Natural killer cell (primary cell): ENCODE results near the gene CCDC88A. TPM values are rescaled to one million over a fixed set of nuclear protein-coding genes. Genes with fewer than 3 reads are reported as not detected.
A peak's percentile ranks its signal among the peaks of the same experiment; 100 is the strongest.

ENCODE experiments used
- ATAC-seq, 3 donors: fragments of 150-1000 bp in 2 of 3; fragments of 200-7000 bp in 1 of 3; cut with Tn5 transposase; 1 replicate in 1 of 3; 2 replicates in 2 of 3; pipeline ENCODE4 v1.10.0; 2021; ENCODE audit warnings: mild to moderate bottlenecking in 2 of 3, moderate library complexity in 2 of 3
- DNase-seq, 2 donors: peaks; one replicate each; pipeline versions ENCODE4 v3.0.0 to v3.0.0-alpha.2; 2013 to 2021; ENCODE audit warnings: mixed read lengths in 1 of 2
- H3K27ac ChIP-seq: one replicate; pipeline ENCODE4 v1.5.1; 2013; ENCODE audit warnings: mild to moderate bottlenecking, low read length
- H3K27me3 ChIP-seq: one replicate; pipeline ENCODE4 v1.6.1; 2013; ENCODE audit warnings: low read length; ENCODE audit not compliant: control insufficient read depth, insufficient read depth
- H3K36me3 ChIP-seq: one replicate; pipeline ENCODE4 v1.6.1; 2013; ENCODE audit warnings: low read length; ENCODE audit not compliant: control insufficient read depth, insufficient read depth
- H3K4me1 ChIP-seq: one replicate; pipeline ENCODE4 v1.6.1; 2013; ENCODE audit warnings: low read length; ENCODE audit not compliant: control insufficient read depth, insufficient read depth
- H3K4me3 ChIP-seq: one replicate; pipeline ENCODE4 v1.5.1; 2013; ENCODE audit warnings: low read length
- H3K9me3 ChIP-seq: one replicate; pipeline ENCODE4 v1.6.1; 2013; ENCODE audit warnings: low read length; ENCODE audit not compliant: control insufficient read depth, insufficient read depth
- H3K27ac Mint-ChIP-seq, 2 donors: one replicate each; pipeline ENCODE4 v1.8.0; 2022; ENCODE audit warnings: mild to moderate bottlenecking in 2 of 2, mixed read lengths in 2 of 2, moderate library complexity in 1 of 2
- H3K27me3 Mint-ChIP-seq, 2 donors: one replicate each; pipeline ENCODE4 v1.8.0; 2022; ENCODE audit warnings: low read depth in 2 of 2, mixed read lengths in 2 of 2
- H3K36me3 Mint-ChIP-seq: one replicate; pipeline ENCODE4 v1.8.0; 2022; ENCODE audit warnings: mixed read lengths
- H3K4me1 Mint-ChIP-seq, 2 donors: one replicate each; pipeline ENCODE4 v1.8.0; 2022; ENCODE audit warnings: mixed read lengths in 2 of 2
- H3K4me3 Mint-ChIP-seq: one replicate; pipeline ENCODE4 v1.8.0; 2022; ENCODE audit warnings: mild to moderate bottlenecking, moderate library complexity, mixed read lengths
- H3K9me3 Mint-ChIP-seq, 2 donors: one replicate each; pipeline ENCODE4 v1.8.0; 2022; ENCODE audit warnings: mixed read lengths in 2 of 2
- WGBS: methylation state at CpG from one replicate; pipeline ENCODE4 v1.1.7; 2013; ENCODE audit warnings: missing lambda C conversion rate; ENCODE audit not compliant: insufficient coverage; 5-methylcytosine and 5-hydroxymethylcytosine counted together
- intact Hi-C: fragments of 100-400 bp; cut with micrococcal nuclease; formaldehyde crosslinking; loops from one replicate; pipeline ENCODE4 v1.14.2; 2022
- total RNA-seq, 4 donors: library from RNA; stranded (reverse); fragments of 120-200 nt in 1 of 4; gene quantifications; one replicate each; pipeline versions ENCODE4 v1.2.3 to v1.2.4, GENCODE V29; 2013 to 2022
- TF ChIP-seq, protein P1 (sequence below): fragments of 200-600 bp; IDR thresholded peaks from one replicate; pipeline ENCODE4 v1.8.0; 2022; ENCODE audit warnings: antibody characterized with exemption

Gene CCDC88A
- total RNA-seq, 3 donors from 2014 or later (not counting 1 experiment from before 2014, with no cell fraction given): 20.4 to 39.0 (median 26.4) TPM

DNA sequence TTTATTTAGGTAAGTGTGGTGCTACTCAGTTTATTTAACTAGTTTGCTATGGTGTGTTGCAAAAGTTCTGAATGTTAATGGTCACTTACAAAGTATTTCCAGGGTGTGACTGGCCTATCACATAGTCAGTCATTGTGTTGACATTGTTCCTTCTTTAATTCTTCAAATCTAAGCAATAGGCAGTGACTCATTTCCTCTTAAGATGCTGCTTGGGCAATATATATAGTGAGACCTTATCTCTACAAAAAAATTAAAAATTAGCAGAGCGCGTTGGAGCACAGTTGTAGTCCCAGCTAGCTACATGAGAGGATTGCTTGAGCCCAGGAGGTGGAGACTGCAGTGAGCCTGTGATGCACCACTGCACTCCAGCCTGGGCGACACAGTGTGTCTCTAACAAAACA, 5.8 kb upstream of the CCDC88A start:
- DNase-seq: no peak
- Mint-ChIP-seq H3K9me3 (no peaks in the 10 kb centered on the region), H3K4me3 (no peak overlapping the region), H3K27ac (no peak overlapping the region), H3K4me1 (peaks cover 11% of the 10 kb centered on the region in 2 donors), H3K27me3 (peaks cover 13 to 27% of the 10 kb centered on the region in 2 donors), H3K36me3 (no peaks in the 10 kb centered on the region)
- peak in 2 of 3 donors; percentile 15 to 81 for ATAC-seq
- H3K4me1 ChIP-seq: peaks cover 3% of the 10 kb centered on the region
- WGBS: 76% methylated on average over 3 of the region's 3 CpGs
- TF ChIP-seq, protein P1, sequence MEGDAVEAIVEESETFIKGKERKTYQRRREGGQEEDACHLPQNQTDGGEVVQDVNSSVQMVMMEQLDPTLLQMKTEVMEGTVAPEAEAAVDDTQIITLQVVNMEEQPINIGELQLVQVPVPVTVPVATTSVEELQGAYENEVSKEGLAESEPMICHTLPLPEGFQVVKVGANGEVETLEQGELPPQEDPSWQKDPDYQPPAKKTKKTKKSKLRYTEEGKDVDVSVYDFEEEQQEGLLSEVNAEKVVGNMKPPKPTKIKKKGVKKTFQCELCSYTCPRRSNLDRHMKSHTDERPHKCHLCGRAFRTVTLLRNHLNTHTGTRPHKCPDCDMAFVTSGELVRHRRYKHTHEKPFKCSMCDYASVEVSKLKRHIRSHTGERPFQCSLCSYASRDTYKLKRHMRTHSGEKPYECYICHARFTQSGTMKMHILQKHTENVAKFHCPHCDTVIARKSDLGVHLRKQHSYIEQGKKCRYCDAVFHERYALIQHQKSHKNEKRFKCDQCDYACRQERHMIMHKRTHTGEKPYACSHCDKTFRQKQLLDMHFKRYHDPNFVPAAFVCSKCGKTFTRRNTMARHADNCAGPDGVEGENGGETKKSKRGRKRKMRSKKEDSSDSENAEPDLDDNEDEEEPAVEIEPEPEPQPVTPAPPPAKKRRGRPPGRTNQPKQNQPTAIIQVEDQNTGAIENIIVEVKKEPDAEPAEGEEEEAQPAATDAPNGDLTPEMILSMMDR: no peak
- intact Hi-C loops: loop anchor here (10.0 kb wide), 1 partner anchor 411 kb away; no protein-coding TSS in a partner anchor
- H3K27me3 ChIP-seq: no peaks in the 10 kb centered on the region
- H3K9me3 ChIP-seq: no peaks in the 10 kb centered on the region
- no peaks in the 10 kb centered on the region for H3K36me3 ChIP-seq
- H3K4me3 ChIP-seq: no peak overlapping the region
- no peak overlapping the region for H3K27ac ChIP-seq

DNA sequence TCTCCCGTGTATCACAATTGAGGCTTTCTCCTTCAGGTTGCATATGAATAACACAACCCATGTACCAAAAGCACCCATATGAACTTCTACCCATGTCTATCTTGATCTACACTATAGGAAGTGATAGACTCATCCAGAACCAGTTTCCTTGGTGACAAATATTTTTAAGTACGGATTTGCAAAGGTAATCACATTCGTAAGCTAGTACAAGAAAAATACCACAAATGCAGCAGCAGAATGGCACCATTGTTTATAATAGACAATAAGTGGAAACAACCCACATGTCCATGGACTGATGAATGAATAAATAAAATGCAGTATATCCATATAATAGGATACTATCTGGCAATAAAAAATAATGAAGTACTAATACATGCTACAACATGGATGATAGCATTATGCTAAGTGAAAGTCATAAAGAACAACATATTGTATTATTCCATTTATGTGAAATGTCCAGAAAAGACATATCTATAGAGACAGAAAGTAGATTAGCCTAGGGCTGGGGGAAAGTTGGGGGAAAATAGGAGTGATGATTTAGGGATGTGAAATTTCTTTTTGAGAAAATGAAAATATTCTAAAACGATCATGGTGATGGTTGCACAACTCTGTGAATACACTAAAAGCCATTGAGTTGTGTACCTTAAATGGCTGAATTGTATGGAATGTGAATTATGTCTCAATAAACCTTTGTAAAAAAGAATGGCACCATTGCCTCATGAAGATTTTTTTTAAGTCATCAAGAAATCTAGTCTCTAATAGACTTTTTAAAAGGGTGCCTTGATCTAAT, 3.4 kb upstream of the CCDC88A start:
- TF ChIP-seq, protein P1: no peak
- H3K36me3 ChIP-seq: no peaks in the 10 kb centered on the region
- 85% methylated on average over 4 of the region's 4 CpGs for WGBS
- no peaks in the 10 kb centered on the region for H3K27me3 ChIP-seq
- Mint-ChIP-seq H3K36me3 (no peaks in the 10 kb centered on the region), H3K9me3 (no peaks in the 10 kb centered on the region), H3K4me1 (peaks cover 26 to 28% of the 10 kb centered on the region in 2 donors), H3K27me3 (peaks cover 12 to 27% of the 10 kb centered on the region in 2 donors), H3K27ac (no peak overlapping the region), H3K4me3 (no peak overlapping the region)
- DNase-seq (no peak), ATAC-seq (no peak)
- H3K4me3 ChIP-seq: no peak overlapping the region
- H3K4me1 ChIP-seq: peaks cover 3% of the 10 kb centered on the region
- intact Hi-C loops: loop anchor here (10.0 kb wide), 1 partner anchor 408 kb away; no protein-coding TSS in a partner anchor
- H3K9me3 ChIP-seq: no peaks in the 10 kb centered on the region
- no peak overlapping the region for H3K27ac ChIP-seq

DNA sequence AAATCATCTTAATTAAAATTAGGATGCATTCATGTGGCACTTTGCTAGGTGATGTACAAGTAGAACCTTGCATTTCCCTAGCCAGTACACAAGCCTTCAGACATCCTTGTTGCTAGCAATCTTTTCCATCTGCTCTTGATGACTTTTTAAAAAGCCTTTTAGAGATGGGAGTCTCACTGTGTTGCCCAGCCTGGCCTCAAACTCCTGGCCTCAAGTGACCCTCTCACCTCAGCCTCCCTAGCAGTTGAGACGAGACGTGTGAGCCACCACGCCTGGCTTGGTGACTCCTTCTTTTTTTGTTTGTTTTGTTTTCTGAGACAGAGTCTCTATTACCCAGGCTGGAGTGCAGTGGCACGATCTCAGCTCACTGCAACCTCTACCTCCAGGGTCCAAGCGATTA, 1.7 kb upstream of the CCDC88A start:
- ATAC-seq: no peak
- H3K4me1 Mint-ChIP-seq: peaks cover 31 to 33% of the 10 kb centered on the region in 2 donors
- Histone ChIP-seq H3K9me3 (no peaks in the 10 kb centered on the region), H3K4me1 (peaks cover 3% of the 10 kb centered on the region), H3K27ac (no peak overlapping the region), H3K4me3 (no peak overlapping the region), H3K27me3 (no peaks in the 10 kb centered on the region), H3K36me3 (no peaks in the 10 kb centered on the region)
- DNase-seq: no peak
- intact Hi-C loops: loop anchor here (2.0 to 10.0 kb wide), 2 partner anchors 195 to 407 kb away; partner anchors contain the start of gene PPP4R3B
- no peaks in the 10 kb centered on the region for H3K9me3 Mint-ChIP-seq
- TF ChIP-seq, protein P1: no peak
- peak overlapping the region in 1 of 2 donors; percentile 49 for H3K27ac Mint-ChIP-seq
- no peaks in the 10 kb centered on the region for H3K36me3 Mint-ChIP-seq
- 86% methylated on average over 5 of the region's 5 CpGs for WGBS
- H3K4me3 Mint-ChIP-seq: peak overlapping the region; percentile 75
- peaks cover 12 to 25% of the 10 kb centered on the region in 2 donors for H3K27me3 Mint-ChIP-seq
